ENCODE data around the gene KRT37. TPM values are rescaled to one million over a fixed set of nuclear protein-coding genes. Genes with fewer than 3 reads are reported as not detected.
"Not testable (repeated sequence)": the region's sequence is repeated elsewhere in the genome, so short reads cannot be mapped to it uniquely, and the experiment has no call there.

The KRT37 gene
- total RNA-seq, 1 experiment from 2014 or later = not detected

GRCh38 chr17:41393294-41393693, 31.1 kb downstream of the KRT37 start:
- in situ Hi-C loops (cut with HindIII; ENCODE audit: low pct_unique_long_range_greater_than_20kb, low sequenced_read_pairs) = no loop called here
- no peak for DNase-seq (ENCODE audit: low read depth, low spot score)

- in situ Hi-C loops (cut with HindIII; ENCODE audit: low pct_unique_long_range_greater_than_20kb, low sequenced_read_pairs) = no loop called here
- no peak for DNase-seq (ENCODE audit: low read depth, low spot score)
These were observed 32.1 kb downstream of the KRT37 start for GRCh38 chr17:41392278-41392677.

GRCh38 chr17:41391535-41391934, 32.9 kb downstream of the KRT37 start:
- in situ Hi-C loops (cut with HindIII; ENCODE audit: low pct_unique_long_range_greater_than_20kb, low sequenced_read_pairs) = no loop called here

GRCh38 chr17:41390411-41390938, 33.9 kb downstream of the KRT37 start:
- in situ Hi-C loops (cut with HindIII; ENCODE audit: low pct_unique_long_range_greater_than_20kb, low sequenced_read_pairs) = no loop called here
- DNase-seq (ENCODE audit: low read depth, low spot score) = no peak

More at GRCh38 chr17:41391535-41391934, 32.9 kb downstream of the KRT37 start:
- no peak for DNase-seq (ENCODE audit: low read depth, low spot score)

- in situ Hi-C loops (cut with HindIII; ENCODE audit: low pct_unique_long_range_greater_than_20kb, low sequenced_read_pairs) = no loop called here
- DNase-seq (ENCODE audit: low read depth, low spot score) = no peak
These were observed 36.7 kb downstream of the KRT37 start for GRCh38 chr17:41387670-41388069.

- no peak for DNase-seq (ENCODE audit: low read depth, low spot score)
- in situ Hi-C loops (cut with HindIII; ENCODE audit: low pct_unique_long_range_greater_than_20kb, low sequenced_read_pairs) = no loop called here
These were observed 38.2 kb downstream of the KRT37 start for GRCh38 chr17:41386227-41386626.

GRCh38 chr17:41383690-41384089, 40.7 kb downstream of the KRT37 start:
- no peak for DNase-seq (ENCODE audit: low read depth, low spot score)
- in situ Hi-C loops (cut with HindIII; ENCODE audit: low pct_unique_long_range_greater_than_20kb, low sequenced_read_pairs) = no loop called here

GRCh38 chr17:41382394-41382793, 42.0 kb downstream of the KRT37 start:
- no peak for DNase-seq (ENCODE audit: low read depth, low spot score)
- in situ Hi-C loops (cut with HindIII; ENCODE audit: low pct_unique_long_range_greater_than_20kb, low sequenced_read_pairs) = no loop called here

GRCh38 chr17:41381943-41382342, 42.4 kb downstream of the KRT37 start, which contains the start of gene KRT34:
Gene KRT34, minus strand, starts transcription at chr17:41382306. Its CDS starts 60 bp downstream, at chr17:41382246.
- DNase-seq (ENCODE audit: low read depth, low spot score); in situ Hi-C loops (cut with HindIII; ENCODE audit: low pct_unique_long_range_greater_than_20kb, low sequenced_read_pairs): not testable (repeated sequence)

- in situ Hi-C loops (cut with HindIII; ENCODE audit: low pct_unique_long_range_greater_than_20kb, low sequenced_read_pairs) = not testable (repeated sequence)
These were observed 44.3 kb downstream of the KRT37 start for GRCh38 chr17:41380091-41380490.

GRCh38 chr17:41377546-41377945, 46.8 kb downstream of the KRT37 start:
- DNase-seq (ENCODE audit: low read depth, low spot score) = no peak
- in situ Hi-C loops (cut with HindIII; ENCODE audit: low pct_unique_long_range_greater_than_20kb, low sequenced_read_pairs) = no loop called here

More at GRCh38 chr17:41380091-41380490, 44.3 kb downstream of the KRT37 start:
- not testable (repeated sequence) for DNase-seq (ENCODE audit: low read depth, low spot score)

Small RNA genes within 50 kb of the gene (small RNA-seq; reads per million reads assigned to genes)
- gene RNU2-32P = 0.02 to 2.1 reads per million in 2 experiments

Other genes starting within 250 kb of the KRT37 start
- gene KRTAP4-2, start 246.4 kb downstream of the KRT37 start, total RNA-seq (2014; rRNA removed; shearing (Covaris generic)) = not detected in 2 replicates
- gene KRTAP4-1, start 239.7 kb downstream of the KRT37 start, total RNA-seq (2014; rRNA removed; shearing (Covaris generic)) = not detected in 2 replicates
- not detected in 2 replicates for gene KRTAP9-1, start 234.7 kb downstream of the KRT37 start, total RNA-seq (2014; rRNA removed; shearing (Covaris generic))
- not detected in 2 replicates for gene KRTAP9-2, start 197.9 kb downstream of the KRT37 start, total RNA-seq (2014; rRNA removed; shearing (Covaris generic))
- gene KRTAP9-3, start 192.1 kb downstream of the KRT37 start, total RNA-seq (2014; rRNA removed; shearing (Covaris generic)) = not detected in 2 replicates
- not detected in 2 replicates for gene KRTAP9-8, start 186.6 kb downstream of the KRT37 start, total RNA-seq (2014; rRNA removed; shearing (Covaris generic))
- not detected in 2 replicates for gene KRTAP9-4, start 174.9 kb downstream of the KRT37 start, total RNA-seq (2014; rRNA removed; shearing (Covaris generic))
- gene KRTAP9-9, start 169.2 kb downstream of the KRT37 start, total RNA-seq (2014; rRNA removed; shearing (Covaris generic)) = not detected in 2 replicates
- not detected in 2 replicates for gene KRTAP9-6, start 159.2 kb downstream of the KRT37 start, total RNA-seq (2014; rRNA removed; shearing (Covaris generic))
- not detected in 2 replicates for gene KRTAP9-7, start 148.9 kb downstream of the KRT37 start, total RNA-seq (2014; rRNA removed; shearing (Covaris generic))
- not detected in 2 replicates for gene KRTAP29-1, start 121.7 kb downstream of the KRT37 start, total RNA-seq (2014; rRNA removed; shearing (Covaris generic))
- not detected in 2 replicates for gene KRTAP16-1, start 115.3 kb downstream of the KRT37 start, total RNA-seq (2014; rRNA removed; shearing (Covaris generic))
- not detected in 2 replicates for gene KRTAP17-1, start 108.9 kb downstream of the KRT37 start, total RNA-seq (2014; rRNA removed; shearing (Covaris generic))
- gene KRT33A, start 73.8 kb downstream of the KRT37 start, total RNA-seq (2014; rRNA removed; shearing (Covaris generic)) = not detected in 2 replicates
- gene KRT33B, start 54.8 kb downstream of the KRT37 start, total RNA-seq (2014; rRNA removed; shearing (Covaris generic)) = not detected in 2 replicates
- not detected in 2 replicates for gene KRT34, start 42.3 kb downstream of the KRT37 start, total RNA-seq (2014; rRNA removed; shearing (Covaris generic))
- not detected in 2 replicates for gene KRT31, start 27.0 kb downstream of the KRT37 start, total RNA-seq (2014; rRNA removed; shearing (Covaris generic))
- not detected in 2 replicates for gene KRT38, start 16.4 kb upstream of the KRT37 start, total RNA-seq (2014; rRNA removed; shearing (Covaris generic))
- gene KRT32, start 42.8 kb upstream of the KRT37 start, total RNA-seq (2014; rRNA removed; shearing (Covaris generic)) = not detected in 2 replicates
- gene KRT35, start 56.6 kb upstream of the KRT37 start, total RNA-seq (2014; rRNA removed; shearing (Covaris generic)) = not detected in 2 replicates
- not detected in 2 replicates for gene KRT36, start 65.3 kb upstream of the KRT37 start, total RNA-seq (2014; rRNA removed; shearing (Covaris generic))
- not detected in 2 replicates for gene KRT13, start 81.0 kb upstream of the KRT37 start, total RNA-seq (2014; rRNA removed; shearing (Covaris generic))
- 0.13 and 0.61 TPM in 2 replicates for gene KRT15, start 94.3 kb upstream of the KRT37 start, total RNA-seq (2014; rRNA removed; shearing (Covaris generic))
- gene KRT19, start 103.7 kb upstream of the KRT37 start, total RNA-seq (2014; rRNA removed; shearing (Covaris generic)) = not detected in 2 replicates
- not detected in 2 replicates for gene KRT9, start 147.5 kb upstream of the KRT37 start, total RNA-seq (2014; rRNA removed; shearing (Covaris generic))
- not detected in 2 replicates for gene KRT14, start 162.3 kb upstream of the KRT37 start, total RNA-seq (2014; rRNA removed; shearing (Covaris generic))
- not detected in 2 replicates for gene KRT16, start 188.2 kb upstream of the KRT37 start, total RNA-seq (2014; rRNA removed; shearing (Covaris generic))
- gene KRT17, start 200.0 kb upstream of the KRT37 start, total RNA-seq (2014; rRNA removed; shearing (Covaris generic)) = not detected in 2 replicates